GM12873 (cell line): ENCODE measurements around the gene ZNF827.

ENCODE experiments used
- TF ChIP-seq, protein P1 (sequence below): IDR thresholded peaks from 2 replicates; pipeline ENCODE4 v1.5.1; 2012; ENCODE audit warnings: low read depth, mild to moderate bottlenecking, moderate library complexity, low read length, control low read depth; ENCODE audit not compliant: insufficient read depth; ENCODE audit errors: missing control alignments

The ZNF827 gene

GRCh38 chr4:145779319-145779801 is 159.3 kb downstream of the ZNF827 start:
- TF ChIP-seq, protein P1, sequence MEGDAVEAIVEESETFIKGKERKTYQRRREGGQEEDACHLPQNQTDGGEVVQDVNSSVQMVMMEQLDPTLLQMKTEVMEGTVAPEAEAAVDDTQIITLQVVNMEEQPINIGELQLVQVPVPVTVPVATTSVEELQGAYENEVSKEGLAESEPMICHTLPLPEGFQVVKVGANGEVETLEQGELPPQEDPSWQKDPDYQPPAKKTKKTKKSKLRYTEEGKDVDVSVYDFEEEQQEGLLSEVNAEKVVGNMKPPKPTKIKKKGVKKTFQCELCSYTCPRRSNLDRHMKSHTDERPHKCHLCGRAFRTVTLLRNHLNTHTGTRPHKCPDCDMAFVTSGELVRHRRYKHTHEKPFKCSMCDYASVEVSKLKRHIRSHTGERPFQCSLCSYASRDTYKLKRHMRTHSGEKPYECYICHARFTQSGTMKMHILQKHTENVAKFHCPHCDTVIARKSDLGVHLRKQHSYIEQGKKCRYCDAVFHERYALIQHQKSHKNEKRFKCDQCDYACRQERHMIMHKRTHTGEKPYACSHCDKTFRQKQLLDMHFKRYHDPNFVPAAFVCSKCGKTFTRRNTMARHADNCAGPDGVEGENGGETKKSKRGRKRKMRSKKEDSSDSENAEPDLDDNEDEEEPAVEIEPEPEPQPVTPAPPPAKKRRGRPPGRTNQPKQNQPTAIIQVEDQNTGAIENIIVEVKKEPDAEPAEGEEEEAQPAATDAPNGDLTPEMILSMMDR: no peak

- TF ChIP-seq, protein P1: no peak
Measured at GRCh38 chr4:145776208-145776607, 162.4 kb downstream of the ZNF827 start.

DNA sequence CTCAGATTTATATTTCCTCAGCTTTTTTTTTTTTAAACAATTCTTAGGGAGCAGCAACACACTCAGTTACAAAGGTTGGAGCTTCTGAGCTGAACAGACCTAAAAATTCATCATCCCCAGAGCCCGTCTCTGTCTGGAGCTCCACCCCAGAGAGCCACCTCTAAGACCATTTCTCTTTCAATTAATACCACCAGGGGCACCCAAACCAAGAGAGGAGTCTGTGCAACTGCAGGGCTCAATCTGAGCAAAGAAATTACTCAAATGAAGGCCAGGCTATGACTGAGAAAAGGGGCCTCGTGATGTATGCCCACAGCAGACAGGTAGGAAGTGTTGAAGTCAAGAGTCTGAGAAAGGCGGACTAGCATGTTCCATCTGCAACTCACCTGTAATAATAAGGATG is 163.2 kb downstream of the ZNF827 start:
- TF ChIP-seq, protein P1: peak; percentile 11

DNA sequence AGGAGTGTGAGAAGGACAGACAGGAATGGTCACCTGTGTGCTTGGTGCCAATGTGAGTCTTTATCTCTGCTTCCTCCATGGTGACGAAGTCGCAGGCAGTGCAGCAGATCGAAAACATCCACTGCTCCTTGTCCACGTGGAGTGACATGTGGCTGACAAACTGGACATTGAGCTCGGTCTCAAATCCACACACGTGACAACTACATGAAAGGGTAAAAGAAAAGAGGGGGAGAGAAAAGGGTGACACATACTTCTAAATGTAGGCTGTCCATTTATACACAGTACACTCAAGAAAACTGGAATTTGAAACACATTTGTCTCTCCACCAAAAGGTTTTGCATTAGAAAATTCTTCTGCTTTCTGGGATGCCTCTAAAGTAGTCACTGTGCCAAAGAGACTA is 164.2 kb downstream of the ZNF827 start:
- TF ChIP-seq, protein P1: no peak

DNA sequence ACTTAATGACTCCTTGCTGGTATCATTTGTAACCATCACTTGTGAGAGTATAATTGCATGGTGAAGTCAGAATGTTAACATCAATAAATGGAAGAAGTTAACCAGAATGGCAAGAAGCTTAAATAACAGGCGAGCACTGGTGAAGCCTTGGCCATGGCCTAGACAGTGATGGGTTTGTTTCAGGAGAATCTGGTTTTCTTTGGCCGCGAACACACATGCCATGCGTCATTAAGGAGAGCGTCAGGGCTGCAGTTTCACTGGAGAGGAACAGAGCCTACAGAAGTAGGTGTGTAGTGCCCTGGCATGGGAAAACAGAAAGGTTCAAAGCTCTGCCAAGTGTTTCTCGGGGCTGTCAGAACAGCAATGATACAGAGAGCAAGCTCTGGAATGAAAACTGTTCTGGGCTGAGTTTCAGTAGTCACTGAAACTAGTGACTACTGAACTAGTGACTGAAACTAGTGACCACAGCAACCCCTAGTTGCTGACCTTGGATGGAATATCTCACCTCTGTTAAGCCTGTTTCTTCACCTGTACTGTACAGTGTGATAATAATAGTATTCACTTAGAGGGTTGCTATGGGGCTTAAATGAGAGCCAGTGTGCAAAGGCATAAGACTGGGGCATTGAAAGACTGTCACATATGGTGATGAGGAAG is 164.9 kb downstream of the ZNF827 start:
- TF ChIP-seq, protein P1: no peak

DNA sequence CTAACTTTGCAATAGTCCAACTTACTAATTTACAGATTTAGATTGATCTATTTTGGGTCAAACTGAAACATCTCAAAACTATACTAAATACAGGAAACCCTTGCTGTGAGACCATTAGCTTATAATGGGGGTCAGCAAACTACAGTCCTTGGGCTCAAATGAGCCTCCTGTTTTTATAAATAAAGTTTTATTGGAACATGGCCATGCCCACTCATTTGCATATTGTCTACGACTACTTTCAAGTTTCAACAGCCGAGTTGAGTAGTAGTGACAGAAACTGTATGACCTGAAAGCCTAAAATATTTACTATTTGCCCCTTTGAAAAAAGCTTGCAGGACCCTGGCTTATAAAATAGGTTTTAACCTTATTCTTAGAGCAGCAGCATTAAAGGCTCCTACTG is 166.3 kb downstream of the ZNF827 start:
- TF ChIP-seq, protein P1: no peak

- TF ChIP-seq, protein P1: no peak
Measured at GRCh38 chr4:145770124-145770523, 168.5 kb downstream of the ZNF827 start.
